OCI-LY3 (cell line): Measurements from ENCODE around the gene FAM219A.

Experiments
- CTCF ChIP-seq: fragments of 200-600, 300-600 bp; sonication (generic); IDR thresholded peaks from 2 replicates; pipeline ENCODE4 v1.5.1; 2014; ENCODE audit warnings: antibody characterized with exemption, low read length, low read depth
- EZH2phosphoT487 ChIP-seq: fragments of 200-600 bp; shearing (Covaris generic); IDR thresholded peaks from 2 replicates; pipeline ENCODE4 v1.6.1; 2018; ENCODE audit warnings: antibody characterized with exemption, mixed run types, low read depth

GRCh38 chr9:34442770-34443169 is 15.6 kb downstream of the FAM219A start:
- TF ChIP-seq EZH2phosphoT487, result no peak
- no peak for TF ChIP-seq CTCF
